Left hindlimb (tissue), 1 donor: ENCODE results near the gene PBX4.
"Not testable (repeated sequence)": the region's sequence is repeated elsewhere in the genome, so short reads cannot be mapped to it uniquely, and the experiment has no call there.

Source experiments
- DNase-seq: peaks from one replicate; pipeline ENCODE4 v3.0.0-alpha.2; 2018

PBX4 gene

DNA sequence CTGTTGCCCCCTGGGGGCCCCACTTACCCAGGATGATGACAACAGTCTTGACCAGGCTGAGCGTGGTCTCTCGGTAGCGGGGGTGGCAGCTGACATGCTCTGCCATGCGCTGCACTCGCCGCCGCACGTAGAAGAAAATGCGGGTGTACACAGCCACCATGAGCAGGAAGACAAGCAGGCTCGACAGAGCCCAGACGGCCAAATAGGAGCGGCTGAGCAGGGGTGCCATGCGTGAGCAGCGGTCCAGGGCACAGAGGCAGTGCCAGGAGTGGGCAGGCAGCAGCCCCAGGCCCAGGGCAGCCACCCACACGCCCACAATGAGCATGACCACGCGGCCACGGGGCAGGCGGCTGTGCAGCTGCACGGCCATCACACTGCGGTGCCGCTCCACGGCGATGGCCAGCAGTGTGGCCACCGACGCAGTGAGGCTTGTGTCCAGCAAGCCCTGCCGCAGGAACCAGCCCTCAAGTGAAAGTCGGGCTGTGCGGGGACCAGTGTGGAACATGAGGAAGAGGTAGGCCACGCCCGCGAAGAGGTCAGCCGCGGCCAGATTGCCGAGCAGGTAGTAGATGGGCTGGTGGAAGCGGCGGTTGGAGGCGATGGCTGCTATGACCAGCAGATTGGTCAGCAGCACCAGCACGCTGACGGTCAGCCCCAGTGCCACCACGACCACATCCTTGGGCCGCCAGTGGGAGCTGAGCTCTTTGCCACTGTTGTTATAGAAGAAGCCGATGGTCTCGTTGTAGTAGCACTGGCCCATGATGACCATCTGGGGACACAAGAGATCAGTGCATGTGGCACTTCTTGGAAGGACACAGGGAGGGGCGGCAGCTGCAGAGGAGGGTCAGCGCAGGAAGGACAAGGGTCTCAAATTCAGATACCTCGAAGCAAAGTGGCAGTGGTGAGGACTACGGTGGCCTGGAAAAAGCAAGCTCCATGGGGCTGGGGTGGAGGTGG lies 8.3 kb upstream of the PBX4 start:
- no peak for DNase-seq

DNA sequence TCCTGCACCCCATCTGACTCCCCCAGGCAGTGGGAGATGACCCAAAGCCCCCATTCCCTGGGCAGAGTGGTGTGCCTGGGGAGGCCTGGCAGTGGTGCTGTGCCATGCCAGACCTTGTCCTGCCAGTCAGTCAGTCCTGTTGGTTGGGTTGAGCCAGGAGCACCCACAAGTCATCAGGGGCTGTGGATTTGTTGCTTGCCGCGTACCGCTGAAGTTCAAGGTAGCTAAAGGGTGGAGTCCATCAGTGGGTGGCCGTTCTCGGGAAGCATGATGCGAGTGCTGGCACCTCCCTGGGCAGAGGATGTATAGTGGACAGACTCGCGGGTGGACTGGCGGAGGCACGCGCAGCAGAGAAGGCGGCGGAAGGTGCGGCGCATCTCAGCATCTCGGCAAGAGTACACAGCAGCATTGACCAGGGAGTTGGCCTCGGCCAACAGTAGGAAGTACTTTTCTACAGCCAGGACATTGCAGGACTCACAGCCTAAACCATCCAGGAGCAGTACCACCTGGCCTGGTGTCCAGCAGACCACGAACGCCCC lies 5.6 kb upstream of the PBX4 start:
- DNase-seq, result no peak

DNA sequence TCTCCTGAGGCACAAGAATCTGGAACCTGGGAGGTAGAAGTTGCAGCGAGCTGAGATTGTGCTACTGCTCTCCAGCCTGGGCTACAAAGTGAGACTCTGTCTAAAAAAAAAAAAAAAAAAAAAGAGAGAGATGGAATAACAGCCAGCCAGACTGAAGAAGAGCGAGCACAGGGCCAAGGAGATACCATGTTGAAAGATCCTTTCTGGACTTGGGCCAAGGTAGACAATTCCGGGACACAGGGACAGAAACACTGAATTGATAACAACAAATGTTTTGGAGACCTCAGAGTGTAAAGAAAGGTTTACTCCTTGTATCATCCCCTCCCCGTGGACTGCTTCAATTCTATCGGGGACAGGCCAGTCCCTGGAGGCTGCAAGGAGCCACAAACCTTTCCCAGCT lies 4.9 kb upstream of the PBX4 start:
- DNase-seq, result no peak

DNA sequence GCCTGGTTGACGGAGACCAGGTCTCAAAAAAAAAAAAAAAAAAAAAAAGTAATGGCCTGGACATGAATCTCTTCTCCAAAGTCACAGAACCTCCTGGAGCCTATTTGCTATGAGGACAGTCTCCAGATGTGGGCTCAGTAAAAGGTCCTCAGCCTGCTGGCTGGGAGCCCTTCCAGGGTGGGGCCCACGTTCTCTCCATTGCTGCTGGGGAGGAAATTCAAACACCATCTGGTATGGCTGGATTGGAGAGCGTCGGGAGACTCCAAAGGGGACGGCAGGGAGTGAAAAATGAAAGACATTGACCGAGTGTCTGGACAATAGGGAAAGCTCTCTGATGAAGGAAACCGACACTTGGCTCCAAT lies 1.3 kb upstream of the PBX4 start:
- DNase-seq, result no peak

DNA sequence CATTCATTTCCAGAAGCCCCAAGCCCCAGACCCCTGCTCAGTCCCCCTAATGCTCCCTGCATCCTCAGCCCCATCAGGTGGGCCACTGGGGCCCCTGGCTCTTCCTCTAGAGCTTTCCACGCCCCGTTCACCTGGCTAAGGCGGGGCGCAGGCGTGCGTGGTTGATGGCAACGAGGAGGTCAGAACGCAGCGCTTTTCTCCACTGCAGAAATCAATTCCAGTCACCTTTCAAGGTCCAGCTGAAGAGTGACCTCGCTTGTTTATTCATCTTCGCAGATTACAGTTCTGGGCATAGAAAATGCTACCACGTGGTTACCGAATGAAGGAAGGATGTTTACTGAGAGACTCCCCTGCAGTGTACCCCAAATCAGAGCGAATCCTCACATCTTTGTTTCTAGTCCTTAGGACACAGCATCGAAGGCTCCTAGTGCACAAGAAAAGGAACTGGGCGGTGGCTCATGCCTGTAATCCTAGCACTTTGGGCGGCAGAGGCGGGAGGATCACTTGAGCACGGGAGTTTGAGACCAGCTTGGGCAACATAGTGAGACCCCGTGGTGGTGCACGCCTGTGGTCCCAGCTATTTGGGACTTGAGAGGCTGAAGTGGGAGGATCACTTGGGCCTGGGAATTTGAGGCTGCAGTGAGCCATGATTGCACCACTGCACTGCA lies 828 bp upstream of the PBX4 start:
- no peak for DNase-seq

DNA sequence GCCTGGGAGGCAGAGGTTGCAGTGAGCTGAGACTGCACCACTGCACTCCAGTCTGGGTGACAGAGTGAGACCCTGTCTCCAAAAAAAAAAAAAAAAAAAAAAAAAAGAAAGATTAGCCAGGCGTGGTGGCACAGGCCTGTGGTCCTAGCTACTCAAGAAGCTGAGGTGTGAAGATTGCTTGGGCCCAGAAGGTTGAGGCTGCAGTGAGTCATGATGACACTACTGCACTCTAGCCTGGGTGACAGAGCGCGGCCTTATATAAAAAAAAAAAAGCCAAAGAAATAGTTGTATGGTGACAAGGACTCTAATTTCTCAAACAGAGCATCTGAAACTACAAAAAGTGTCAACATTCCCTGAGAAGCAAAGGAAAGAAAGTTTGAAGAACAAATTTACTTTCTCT lies 3.4 kb downstream of the PBX4 start:
- no peak for DNase-seq

DNA sequence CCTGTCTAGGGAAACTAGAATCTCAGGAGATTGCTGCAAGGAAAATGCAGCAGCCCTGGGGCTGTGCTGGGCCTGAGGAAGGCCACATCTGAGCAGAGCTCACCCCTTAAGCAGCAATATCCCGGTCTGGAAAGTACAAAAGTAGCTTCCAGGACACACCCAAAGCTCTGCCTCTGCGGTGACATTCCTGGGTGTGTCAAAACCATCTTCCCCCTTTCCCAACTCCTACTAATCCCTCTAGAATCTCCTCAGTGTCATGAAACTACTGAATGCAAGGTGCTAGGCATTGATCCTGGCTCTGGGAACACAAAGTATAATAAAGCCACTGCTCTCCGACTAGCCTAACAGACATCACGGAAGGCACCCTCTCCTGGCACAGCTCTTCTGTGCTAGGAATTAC lies 5.0 kb downstream of the PBX4 start:
- DNase-seq, result no peak

DNA sequence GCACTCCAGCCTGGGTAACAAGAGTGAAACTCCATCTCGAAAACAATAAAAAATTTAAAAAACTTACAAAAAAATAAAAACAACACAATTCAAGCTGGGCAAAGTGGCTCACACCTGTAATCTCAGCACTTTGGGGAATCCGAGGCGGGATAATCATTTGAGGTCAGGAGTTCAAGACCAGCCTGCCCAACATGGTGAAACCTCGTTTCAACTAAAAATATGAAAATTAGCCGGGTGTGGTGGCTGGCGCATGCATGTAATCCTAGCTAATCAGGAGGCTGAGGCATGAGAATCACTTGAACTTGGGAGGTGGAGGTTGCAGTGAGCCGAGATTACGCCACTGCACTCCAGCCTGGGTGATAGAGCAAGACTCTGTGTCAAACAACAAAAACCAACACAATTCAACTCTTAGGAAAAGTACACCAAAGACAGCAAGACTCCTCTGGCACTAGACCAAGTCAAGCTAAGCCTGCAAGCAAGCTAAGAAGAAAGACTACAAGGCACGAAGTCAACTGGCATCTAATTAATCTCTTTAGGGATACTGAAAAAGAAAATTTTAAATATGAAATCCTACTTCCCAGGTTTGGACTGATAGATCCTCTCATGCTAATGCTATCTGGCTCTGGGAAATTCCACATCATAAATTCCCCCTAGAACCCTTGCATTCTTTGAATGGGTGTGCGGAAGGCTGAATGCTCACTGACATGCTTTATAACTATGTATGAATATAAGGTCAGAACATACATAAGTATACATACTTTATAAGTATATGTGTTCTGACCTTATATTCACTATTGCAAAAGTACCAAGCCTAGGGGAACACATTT lies 7.9 kb downstream of the PBX4 start:
- DNase-seq, result no peak

DNA sequence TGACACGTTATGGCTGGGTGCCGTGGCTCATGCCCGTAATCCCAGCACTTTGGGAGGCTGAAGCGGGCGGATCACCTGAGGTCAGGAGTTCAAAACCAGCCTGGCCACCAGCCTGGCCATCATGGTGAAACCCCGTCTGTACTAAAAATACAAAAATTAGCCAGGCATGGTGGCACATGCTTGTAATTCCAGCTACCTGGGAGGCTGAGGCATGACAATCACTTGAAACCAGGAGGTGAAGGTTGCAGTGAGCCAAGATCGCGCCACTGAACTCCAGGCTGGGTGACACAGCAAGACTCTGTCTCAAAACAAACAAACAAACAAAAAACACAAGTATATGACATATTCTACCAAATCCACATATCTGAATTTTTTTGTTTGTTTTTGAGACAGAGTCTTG lies 11.8 kb downstream of the PBX4 start:
- not testable (repeated sequence) for DNase-seq

DNA sequence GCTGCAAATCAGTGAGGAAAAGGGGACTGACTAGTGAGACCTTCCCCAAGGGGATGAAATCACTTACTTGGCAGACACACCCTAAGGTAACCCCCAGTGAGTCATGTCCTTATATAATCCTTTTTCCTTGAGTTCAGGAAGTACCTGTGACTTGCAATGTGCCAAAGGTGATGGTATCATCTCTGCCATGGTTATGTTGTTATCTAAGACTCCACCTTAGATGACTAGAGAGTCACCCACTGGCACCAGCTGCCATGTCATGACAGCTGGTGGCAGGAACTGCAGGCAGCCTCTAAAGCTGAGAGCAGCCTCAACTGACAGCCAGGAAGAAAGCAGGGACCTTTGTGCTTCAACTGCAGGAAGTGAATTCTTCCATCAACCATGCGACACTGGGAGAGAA lies 12.5 kb downstream of the PBX4 start:
- DNase-seq, result no peak

DNA sequence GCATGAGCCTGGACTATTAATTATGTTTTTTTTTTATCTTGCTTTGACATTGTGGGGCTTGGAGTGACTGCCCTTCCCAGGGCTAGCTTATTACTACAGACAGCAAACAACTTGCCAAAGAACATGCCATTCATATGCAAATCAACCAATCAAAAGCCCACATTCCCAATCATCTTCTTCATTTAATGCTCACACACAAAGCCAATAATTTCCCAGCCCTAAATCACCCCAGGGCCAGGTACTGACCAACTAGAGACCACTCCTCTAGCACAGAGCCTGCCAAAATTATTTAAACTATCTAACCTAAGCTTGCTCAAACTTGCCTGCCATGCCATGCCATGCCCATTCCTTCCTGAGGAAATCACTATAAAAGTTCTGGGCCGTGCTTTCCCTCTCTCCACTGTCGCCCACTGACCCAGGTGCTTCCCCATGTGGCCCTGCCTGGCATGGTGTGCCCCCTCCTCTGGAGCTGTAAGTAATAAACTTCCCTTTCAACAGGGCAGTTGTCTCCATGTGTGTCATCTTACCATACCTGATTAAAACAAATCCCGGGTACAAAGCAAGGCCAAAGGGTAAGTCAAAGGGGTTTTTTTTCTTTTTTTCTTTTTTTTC lies 15.7 kb downstream of the PBX4 start:
- DNase-seq, result no peak

DNA sequence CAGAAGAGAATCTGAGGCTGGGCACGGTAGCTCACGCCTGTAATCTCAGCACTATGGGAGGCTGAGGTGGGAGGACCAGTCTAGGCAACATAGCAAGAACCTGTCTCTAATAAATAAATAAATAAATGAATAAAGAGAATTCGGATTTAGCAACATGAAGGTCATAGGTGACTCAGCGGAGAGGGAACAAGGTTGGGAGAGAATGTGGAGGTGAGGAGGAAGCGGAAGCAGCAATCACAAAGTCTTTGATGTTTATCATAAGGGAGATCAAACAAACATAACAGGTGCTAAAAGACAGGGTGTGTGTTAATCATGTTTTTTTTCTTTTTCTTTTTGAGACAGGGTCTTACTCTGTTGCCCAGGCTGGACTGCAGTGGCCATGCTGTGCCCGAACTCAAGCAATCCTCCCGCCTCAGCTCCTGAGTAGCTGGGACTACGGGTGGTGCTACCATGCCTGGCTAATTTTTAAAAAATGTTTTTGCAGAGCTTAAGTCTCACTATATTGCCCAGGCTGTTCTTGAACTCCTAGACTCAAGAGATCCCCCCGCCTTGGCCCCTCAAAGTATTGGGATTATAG lies 16.3 kb downstream of the PBX4 start:
- no peak for DNase-seq

DNA sequence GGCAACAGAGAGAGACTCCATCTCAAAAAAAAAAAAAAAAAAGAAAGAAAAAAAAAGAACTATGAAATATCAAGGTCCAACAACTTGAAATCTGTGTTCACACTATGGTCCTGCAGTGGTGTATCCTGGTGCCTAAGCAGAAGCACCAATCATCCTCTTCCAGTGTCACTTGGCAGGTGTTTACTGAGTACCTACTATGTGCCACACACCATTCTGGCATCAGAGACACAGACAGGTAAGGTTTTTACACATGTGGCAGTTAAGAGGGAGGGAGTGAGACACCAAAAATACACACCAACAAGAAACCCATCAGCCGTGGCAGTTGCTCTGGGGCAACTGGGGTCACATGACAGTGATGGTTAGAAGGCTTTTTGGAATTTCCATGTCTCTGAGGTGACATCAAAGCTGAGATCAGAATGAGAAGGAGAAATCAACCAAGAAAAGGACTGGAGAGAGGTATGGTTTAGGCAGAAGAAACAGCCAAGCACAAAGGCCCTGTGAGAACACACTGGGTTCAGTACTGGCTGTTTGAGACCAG lies 17.6 kb downstream of the PBX4 start:
- no peak for DNase-seq

DNA sequence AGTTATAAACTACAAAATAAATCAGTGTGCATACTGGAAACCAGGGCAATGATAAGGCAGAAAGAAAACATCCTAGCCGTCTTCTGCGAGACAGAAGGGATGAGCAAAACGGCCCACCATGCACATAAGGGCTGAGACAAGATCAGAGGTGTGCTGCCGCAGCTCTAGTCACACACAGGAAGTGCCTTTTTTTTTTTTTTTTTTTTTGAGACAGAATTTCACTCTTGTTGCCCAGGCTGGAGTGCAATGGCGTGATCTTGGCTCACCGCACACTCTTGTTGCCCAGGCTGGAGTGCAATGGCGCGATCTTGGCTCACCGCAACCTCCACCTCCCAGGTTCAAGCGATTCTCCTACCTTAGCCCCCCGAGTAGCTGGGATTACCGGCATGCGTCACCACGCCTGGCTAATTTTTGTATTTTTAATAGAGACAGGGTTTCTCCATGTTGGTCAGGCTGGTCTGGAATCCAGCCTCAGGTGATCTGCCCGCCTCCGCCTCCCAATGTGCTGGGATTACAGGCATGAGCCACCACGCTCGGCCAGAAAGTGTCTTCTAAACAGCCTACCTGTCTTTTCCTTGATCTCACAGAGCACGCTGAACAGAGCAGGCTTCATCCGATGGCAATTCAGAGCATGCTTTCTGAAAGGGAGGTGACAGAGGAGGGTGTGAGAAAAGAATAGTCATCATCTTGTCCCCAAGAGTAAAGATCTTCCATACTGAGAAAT lies 19.6 kb downstream of the PBX4 start:
- DNase-seq, result not testable (repeated sequence)

DNA sequence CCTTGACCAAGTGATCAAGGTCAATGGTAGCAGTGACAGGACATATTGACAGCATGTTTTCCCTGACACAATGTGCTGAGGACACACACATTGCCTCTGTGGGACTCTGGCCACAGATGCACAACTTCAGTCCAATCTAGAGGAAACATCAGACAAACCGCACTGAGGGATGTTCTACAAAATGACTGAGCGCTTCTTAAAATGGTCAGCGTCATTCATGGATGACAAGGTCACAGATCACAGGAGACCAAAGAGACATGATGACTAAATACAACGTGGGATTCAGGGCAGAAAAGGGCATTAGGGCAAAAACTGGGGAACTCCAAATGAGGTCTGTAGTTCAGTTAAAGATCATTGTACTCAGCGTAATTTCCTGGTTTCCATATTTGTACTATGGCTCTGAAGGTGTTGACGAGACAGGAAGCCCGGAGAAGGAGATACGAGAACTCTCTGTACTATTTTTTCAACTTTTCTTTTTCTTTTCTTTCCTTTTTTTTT lies 20.6 kb downstream of the PBX4 start:
- no peak for DNase-seq

DNA sequence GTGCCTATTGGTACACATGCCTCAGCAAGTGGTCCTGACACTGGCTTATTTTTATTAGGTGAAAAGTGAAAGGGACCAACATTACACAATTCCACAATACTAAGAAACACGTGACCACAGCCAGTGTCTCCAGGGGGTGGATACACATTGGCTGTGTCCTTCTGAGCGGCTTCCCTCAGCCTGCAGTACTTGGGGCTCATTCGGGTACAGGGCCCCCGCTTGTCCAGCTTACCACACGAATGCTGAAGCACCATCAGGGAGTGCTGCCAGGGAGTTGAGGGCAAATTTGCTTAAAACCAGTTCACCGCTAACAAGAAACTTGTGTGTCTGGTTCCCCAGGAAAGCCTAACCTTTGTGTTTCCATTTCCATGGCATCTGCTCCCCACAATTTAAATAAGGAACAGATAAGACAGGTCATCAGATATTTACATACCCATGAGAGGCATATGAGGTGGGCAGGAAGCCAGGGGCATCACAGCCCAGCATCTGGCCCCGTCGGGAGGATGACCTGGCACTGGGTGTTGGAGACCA lies 23.3 kb downstream of the PBX4 start:
- no peak for DNase-seq

DNA sequence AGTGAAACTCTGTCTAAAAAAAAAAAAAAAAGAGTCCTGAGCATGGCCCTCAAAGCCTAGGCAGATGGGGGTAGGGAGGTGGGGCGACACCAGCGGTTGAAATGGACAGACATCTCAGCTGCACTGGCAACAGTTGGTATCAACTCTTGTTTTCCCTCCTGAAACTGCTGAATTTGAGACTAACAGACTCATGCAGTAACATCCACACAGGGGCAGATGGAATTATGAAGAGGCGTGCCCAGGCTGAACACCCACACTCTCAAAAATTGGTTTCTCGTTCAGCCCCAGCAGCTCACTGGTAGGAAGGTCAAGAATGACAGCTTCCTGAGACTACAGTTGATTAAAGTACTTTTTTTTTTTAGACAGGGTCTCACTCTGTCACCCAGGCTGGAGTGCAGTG lies 24.1 kb downstream of the PBX4 start:
- no peak for DNase-seq

DNA sequence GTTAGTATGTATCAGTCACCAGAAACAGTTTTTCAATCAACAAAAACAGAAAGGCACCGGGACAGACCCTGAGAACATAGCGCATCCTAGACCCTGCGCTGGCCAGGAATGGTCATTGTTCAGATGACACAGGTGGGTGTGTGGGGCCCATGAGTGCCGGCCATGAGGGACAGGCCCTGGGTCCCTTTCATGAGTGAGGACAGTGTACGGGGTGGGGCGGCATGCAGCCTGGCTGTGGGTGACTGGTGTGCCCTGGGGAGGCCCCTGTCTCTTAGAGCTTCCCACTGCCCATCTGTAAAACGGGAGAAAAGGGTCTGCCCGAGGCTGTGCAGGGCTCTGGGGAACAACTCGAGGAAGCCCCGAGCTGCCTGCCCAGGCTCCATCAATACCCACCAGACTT lies 25.8 kb downstream of the PBX4 start:
- no peak for DNase-seq

DNA sequence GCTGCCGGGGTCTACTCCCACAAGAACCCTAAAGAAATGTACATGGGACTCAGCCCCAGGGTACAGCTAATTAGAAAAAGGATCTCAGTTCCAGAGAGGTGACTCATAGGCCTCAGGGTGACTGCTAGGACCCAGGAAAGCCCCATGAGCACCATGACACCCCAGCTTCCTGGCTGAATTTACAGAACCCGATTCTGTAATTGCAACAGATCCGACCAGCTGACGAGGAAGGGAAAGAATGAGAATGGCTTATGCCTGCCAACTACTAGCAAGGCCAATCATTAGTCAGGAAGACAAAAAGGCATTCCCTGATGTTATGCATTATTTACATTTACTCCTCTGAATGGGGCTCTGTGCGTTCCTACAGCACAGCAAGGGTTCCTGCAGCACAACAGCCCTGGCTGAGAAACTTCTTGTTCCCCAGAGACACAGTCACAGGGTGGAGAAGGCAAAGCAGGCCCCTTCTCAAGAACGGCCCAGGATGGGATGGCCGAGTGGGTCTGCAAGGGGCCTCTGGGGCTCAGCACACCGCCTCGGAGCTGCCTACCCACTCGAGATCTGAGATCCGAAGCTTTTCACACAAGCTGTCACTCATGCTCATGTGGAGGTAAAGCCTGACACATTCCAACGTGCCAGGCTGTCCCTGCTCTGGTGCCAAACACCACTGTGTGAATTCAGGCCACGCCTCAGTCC lies 27.2 kb downstream of the PBX4 start:
- peak; percentile 60 for DNase-seq

DNA sequence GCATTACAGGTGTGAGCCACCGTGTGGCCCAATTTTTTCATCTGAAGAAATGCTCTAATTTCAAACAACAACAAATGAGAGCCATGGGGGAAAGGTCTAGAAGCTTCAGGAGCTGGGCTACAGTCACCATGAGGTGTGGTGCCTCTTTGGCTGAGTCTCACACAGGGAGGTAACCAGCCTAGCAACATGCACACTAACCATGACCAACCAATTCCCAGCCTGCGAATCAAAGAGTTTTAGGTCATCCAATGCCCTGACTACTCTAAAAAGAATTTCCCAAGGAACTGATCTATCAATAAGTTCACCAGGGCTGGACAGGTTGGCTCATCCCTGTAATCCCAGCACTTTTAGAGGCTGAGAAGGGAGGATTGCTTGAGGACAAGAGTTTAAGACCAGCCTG lies 29.9 kb downstream of the PBX4 start:
- no peak for DNase-seq
